HepG2 (cell line): ENCODE results near the gene TSC22D1.

ENCODE experiments used
- ELF4 ChIP-seq: sonication (generic); formaldehyde crosslinking; IDR thresholded peaks from 2 replicates; pipeline ENCODE4 v1.5.0; 2020; ENCODE audit warnings: missing genetic modification reagents, mild to moderate bottlenecking, moderate library complexity, borderline replicate concordance
- KLF11 ChIP-seq: IDR thresholded peaks from 2 replicates; pipeline ENCODE4 v1.6.1; 2016; ENCODE audit warnings: missing compliant biosample characterization
- MXD4 ChIP-seq: IDR thresholded peaks from 2 replicates; pipeline ENCODE4 v1.6.1; 2016; ENCODE audit warnings: mild to moderate bottlenecking, missing biosample characterization, missing genetic modification reagents
- NCOA2 ChIP-seq: sonication (generic); formaldehyde crosslinking; IDR thresholded peaks from 2 replicates; pipeline ENCODE4 v1.8.0; 2022; ENCODE audit warnings: inconsistent platforms
- POLR2AphosphoS5 ChIP-seq: IDR thresholded peaks from 2 replicates; pipeline ENCODE4 v1.6.1; 2012; ENCODE audit warnings: low read depth, low read length
- ZBTB8A ChIP-seq: sonication (generic); formaldehyde crosslinking; IDR thresholded peaks from 2 replicates; pipeline ENCODE4 v1.4.0; 2020; ENCODE audit warnings: mild to moderate bottlenecking, low read depth, missing genetic modification reagents, borderline replicate concordance
- ZNF136 ChIP-seq: sonication (generic); formaldehyde crosslinking; IDR thresholded peaks from 2 replicates; pipeline ENCODE4 v1.8.1; 2022; ENCODE audit warnings: low read depth, mild to moderate bottlenecking, moderate library complexity, missing genetic modification reagents
- ZNF570 ChIP-seq: sonication (generic); formaldehyde crosslinking; IDR thresholded peaks from 2 replicates; pipeline ENCODE4 v1.4.0; 2020; ENCODE audit warnings: mild to moderate bottlenecking, missing genetic modification reagents, borderline replicate concordance
- ZSCAN29 ChIP-seq: sonication (generic); formaldehyde crosslinking; conservative IDR thresholded peaks from 2 replicates; pipeline ENCODE4 v1.4.0; 2020; ENCODE audit warnings: mild to moderate bottlenecking, missing genetic modification reagents
- TF ChIP-seq, protein P1 (sequence below), 2 experiments: IDR thresholded peaks; 2 replicates each; pipeline ENCODE4 v1.6.1; 2011 to 2012; ENCODE audit warnings: low read length in 2 of 2, borderline replicate concordance in 1 of 2, low read depth in 1 of 2, mild to moderate bottlenecking in 1 of 2, moderate library complexity in 1 of 2
- TF ChIP-seq, protein P2 (sequence below): sonication (generic); formaldehyde crosslinking; IDR thresholded peaks from 2 replicates; pipeline ENCODE4 v1.4.0; 2020; ENCODE audit warnings: mild to moderate bottlenecking, missing genetic modification reagents
- TF ChIP-seq, protein P3 (sequence below): sonication (generic); formaldehyde crosslinking; IDR thresholded peaks from 2 replicates; pipeline ENCODE4 v1.5.0; 2020; ENCODE audit warnings: mild to moderate bottlenecking, missing genetic modification reagents, moderate library complexity
- TF ChIP-seq, protein P4 (sequence below): sonication (generic); formaldehyde crosslinking; IDR thresholded peaks from 2 replicates; pipeline ENCODE4 v1.4.0; 2020; ENCODE audit warnings: mild to moderate bottlenecking, missing genetic modification reagents, borderline replicate concordance

DNA sequence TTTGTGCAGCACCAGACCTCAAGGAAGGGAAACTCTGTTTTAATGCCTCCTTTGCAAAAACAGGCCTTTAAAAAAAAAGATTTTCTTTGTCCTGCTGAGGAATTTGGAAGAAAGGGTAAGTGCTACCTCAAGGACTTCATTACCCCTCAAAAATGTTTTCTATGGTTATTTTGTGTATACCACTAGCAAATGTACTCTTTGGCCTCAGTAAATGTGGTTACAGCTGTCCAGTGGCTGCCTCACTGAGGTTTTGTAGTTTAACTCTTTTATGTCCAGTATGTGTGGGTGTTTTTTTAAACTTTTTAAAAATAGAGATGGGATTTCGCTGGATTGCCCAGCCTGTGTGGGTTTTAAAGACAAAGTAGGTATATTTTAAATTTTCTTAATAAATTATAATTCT lies 42.2 kb upstream of the TSC22D1 start:
- no peak for TF ChIP-seq NCOA2 (CRISPR knock-in tag)
- TF ChIP-seq, protein P1, sequence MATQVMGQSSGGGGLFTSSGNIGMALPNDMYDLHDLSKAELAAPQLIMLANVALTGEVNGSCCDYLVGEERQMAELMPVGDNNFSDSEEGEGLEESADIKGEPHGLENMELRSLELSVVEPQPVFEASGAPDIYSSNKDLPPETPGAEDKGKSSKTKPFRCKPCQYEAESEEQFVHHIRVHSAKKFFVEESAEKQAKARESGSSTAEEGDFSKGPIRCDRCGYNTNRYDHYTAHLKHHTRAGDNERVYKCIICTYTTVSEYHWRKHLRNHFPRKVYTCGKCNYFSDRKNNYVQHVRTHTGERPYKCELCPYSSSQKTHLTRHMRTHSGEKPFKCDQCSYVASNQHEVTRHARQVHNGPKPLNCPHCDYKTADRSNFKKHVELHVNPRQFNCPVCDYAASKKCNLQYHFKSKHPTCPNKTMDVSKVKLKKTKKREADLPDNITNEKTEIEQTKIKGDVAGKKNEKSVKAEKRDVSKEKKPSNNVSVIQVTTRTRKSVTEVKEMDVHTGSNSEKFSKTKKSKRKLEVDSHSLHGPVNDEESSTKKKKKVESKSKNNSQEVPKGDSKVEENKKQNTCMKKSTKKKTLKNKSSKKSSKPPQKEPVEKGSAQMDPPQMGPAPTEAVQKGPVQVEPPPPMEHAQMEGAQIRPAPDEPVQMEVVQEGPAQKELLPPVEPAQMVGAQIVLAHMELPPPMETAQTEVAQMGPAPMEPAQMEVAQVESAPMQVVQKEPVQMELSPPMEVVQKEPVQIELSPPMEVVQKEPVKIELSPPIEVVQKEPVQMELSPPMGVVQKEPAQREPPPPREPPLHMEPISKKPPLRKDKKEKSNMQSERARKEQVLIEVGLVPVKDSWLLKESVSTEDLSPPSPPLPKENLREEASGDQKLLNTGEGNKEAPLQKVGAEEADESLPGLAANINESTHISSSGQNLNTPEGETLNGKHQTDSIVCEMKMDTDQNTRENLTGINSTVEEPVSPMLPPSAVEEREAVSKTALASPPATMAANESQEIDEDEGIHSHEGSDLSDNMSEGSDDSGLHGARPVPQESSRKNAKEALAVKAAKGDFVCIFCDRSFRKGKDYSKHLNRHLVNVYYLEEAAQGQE (IDR thresholded peaks at IDR 0.05; ENCODE audit: borderline replicate concordance in 1 of 2, low read depth in 1 of 2, low read length in 2 of 2), result no peak
- TF ChIP-seq ZSCAN29, result no peak
- TF ChIP-seq ZBTB8A (CRISPR knock-in tag), result no peak
- TF ChIP-seq KLF11 (CRISPR knock-in tag), result no peak
- TF ChIP-seq, protein P2, sequence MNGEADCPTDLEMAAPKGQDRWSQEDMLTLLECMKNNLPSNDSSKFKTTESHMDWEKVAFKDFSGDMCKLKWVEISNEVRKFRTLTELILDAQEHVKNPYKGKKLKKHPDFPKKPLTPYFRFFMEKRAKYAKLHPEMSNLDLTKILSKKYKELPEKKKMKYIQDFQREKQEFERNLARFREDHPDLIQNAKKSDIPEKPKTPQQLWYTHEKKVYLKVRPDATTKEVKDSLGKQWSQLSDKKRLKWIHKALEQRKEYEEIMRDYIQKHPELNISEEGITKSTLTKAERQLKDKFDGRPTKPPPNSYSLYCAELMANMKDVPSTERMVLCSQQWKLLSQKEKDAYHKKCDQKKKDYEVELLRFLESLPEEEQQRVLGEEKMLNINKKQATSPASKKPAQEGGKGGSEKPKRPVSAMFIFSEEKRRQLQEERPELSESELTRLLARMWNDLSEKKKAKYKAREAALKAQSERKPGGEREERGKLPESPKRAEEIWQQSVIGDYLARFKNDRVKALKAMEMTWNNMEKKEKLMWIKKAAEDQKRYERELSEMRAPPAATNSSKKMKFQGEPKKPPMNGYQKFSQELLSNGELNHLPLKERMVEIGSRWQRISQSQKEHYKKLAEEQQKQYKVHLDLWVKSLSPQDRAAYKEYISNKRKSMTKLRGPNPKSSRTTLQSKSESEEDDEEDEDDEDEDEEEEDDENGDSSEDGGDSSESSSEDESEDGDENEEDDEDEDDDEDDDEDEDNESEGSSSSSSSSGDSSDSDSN, result no peak
- TF ChIP-seq ZNF136 (CRISPR knock-in tag), result no peak
- no peak for TF ChIP-seq POLR2AphosphoS5
- TF ChIP-seq ELF4 (CRISPR knock-in tag), result no peak
- TF ChIP-seq ZNF570, result no peak
- TF ChIP-seq MXD4 (CRISPR knock-in tag), result no peak
- TF ChIP-seq, protein P3, sequence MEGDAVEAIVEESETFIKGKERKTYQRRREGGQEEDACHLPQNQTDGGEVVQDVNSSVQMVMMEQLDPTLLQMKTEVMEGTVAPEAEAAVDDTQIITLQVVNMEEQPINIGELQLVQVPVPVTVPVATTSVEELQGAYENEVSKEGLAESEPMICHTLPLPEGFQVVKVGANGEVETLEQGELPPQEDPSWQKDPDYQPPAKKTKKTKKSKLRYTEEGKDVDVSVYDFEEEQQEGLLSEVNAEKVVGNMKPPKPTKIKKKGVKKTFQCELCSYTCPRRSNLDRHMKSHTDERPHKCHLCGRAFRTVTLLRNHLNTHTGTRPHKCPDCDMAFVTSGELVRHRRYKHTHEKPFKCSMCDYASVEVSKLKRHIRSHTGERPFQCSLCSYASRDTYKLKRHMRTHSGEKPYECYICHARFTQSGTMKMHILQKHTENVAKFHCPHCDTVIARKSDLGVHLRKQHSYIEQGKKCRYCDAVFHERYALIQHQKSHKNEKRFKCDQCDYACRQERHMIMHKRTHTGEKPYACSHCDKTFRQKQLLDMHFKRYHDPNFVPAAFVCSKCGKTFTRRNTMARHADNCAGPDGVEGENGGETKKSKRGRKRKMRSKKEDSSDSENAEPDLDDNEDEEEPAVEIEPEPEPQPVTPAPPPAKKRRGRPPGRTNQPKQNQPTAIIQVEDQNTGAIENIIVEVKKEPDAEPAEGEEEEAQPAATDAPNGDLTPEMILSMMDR (CRISPR knock-in tag), result no peak
- TF ChIP-seq, protein P4, sequence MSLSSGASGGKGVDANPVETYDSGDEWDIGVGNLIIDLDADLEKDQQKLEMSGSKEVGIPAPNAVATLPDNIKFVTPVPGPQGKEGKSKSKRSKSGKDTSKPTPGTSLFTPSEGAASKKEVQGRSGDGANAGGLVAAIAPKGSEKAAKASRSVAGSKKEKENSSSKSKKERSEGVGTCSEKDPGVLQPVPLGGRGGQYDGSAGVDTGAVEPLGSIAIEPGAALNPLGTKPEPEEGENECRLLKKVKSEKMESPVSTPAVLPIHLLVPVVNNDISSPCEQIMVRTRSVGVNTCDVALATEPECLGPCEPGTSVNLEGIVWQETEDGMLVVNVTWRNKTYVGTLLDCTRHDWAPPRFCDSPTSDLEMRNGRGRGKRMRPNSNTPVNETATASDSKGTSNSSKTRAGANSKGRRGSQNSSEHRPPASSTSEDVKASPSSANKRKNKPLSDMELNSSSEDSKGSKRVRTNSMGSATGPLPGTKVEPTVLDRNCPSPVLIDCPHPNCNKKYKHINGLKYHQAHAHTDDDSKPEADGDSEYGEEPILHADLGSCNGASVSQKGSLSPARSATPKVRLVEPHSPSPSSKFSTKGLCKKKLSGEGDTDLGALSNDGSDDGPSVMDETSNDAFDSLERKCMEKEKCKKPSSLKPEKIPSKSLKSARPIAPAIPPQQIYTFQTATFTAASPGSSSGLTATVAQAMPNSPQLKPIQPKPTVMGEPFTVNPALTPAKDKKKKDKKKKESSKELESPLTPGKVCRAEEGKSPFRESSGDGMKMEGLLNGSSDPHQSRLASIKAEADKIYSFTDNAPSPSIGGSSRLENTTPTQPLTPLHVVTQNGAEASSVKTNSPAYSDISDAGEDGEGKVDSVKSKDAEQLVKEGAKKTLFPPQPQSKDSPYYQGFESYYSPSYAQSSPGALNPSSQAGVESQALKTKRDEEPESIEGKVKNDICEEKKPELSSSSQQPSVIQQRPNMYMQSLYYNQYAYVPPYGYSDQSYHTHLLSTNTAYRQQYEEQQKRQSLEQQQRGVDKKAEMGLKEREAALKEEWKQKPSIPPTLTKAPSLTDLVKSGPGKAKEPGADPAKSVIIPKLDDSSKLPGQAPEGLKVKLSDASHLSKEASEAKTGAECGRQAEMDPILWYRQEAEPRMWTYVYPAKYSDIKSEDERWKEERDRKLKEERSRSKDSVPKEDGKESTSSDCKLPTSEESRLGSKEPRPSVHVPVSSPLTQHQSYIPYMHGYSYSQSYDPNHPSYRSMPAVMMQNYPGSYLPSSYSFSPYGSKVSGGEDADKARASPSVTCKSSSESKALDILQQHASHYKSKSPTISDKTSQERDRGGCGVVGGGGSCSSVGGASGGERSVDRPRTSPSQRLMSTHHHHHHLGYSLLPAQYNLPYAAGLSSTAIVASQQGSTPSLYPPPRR (CRISPR knock-in tag), result no peak
